SK-N-SH treated with all-trans-retinoic acid at 6 μM for 48 hours (cell line): ENCODE measurements around the gene ELAC1.

Experiments used
- CSDC2 ChIP-seq: fragments of 250-450 bp; sonication (Bioruptor Pico); IDR thresholded peaks from 2 replicates; pipeline ENCODE4 v1.5.0; 2020; ENCODE audit warnings: mild to moderate bottlenecking, moderate library complexity
- OSR1 ChIP-seq: fragments of 250-450 bp; sonication (Bioruptor Pico); IDR thresholded peaks from 2 replicates; pipeline ENCODE4 v1.8.0; 2022; ENCODE audit warnings: moderate library complexity, mild to moderate bottlenecking, inconsistent platforms
- PATZ1 ChIP-seq: fragments of 250-450 bp; sonication (Bioruptor Pico); IDR thresholded peaks from 2 replicates; pipeline ENCODE4 v1.8.0; 2020; ENCODE audit warnings: mild to moderate bottlenecking, moderate library complexity, borderline replicate concordance
- TSHZ2 ChIP-seq: fragments of 250-450 bp; sonication (Bioruptor Pico); IDR thresholded peaks from 2 replicates; pipeline ENCODE4 v1.5.0; 2020; ENCODE audit warnings: mild to moderate bottlenecking, moderate library complexity
- ZNF70 ChIP-seq: fragments of 450-650 bp; formaldehyde crosslinking; IDR thresholded peaks from 2 replicates; pipeline ENCODE4 v1.5.0; 2020; ENCODE audit warnings: mild to moderate bottlenecking, moderate library complexity

- no peak for TF ChIP-seq PATZ1 (CRISPR knock-in tag)
- no peak for TF ChIP-seq OSR1 (CRISPR knock-in tag)
- no peak for TF ChIP-seq TSHZ2 (CRISPR knock-in tag)
- no peak for TF ChIP-seq ZNF70
- no peak for TF ChIP-seq CSDC2 (CRISPR knock-in tag)
These were observed 28.9 kb upstream of the ELAC1 start for GRCh38 chr18:50938912-50939311.
